Parietal lobe (tissue), 1 donor: ENCODE measurements around the gene URB2. TPM values are rescaled to one million over a fixed set of nuclear protein-coding genes. Genes with fewer than 3 reads are reported as not detected.

ENCODE experiments used
- total RNA-seq: library from RNA; depleted of rRNA; stranded (reverse); fragments of >200 nt; gene quantifications from one replicate; pipeline ENCODE4 v1.2.3, GENCODE V29; 2014

URB2 gene
- total RNA-seq: 19.1 TPM

GRCh38 chr1:229625915-229626831 is at the start of gene URB2, which contains the start of gene TAF5L:
Gene URB2 (plus strand): TSS chr1:229626247. CDS start chr1:229627634, 1,387 bp downstream.
Gene TAF5L (minus strand): TSS chr1:229626122. CDS start chr1:229614482, 11,640 bp downstream.

Other genes with a start within 250 kb of the URB2 start
- 1.6 TPM for gene ACTA1, start 192.2 kb upstream of the URB2 start, total RNA-seq
- 64.2 TPM for gene NUP133, start 117.9 kb upstream of the URB2 start, total RNA-seq
- gene ABCB10, start 67.5 kb upstream of the URB2 start, total RNA-seq: 22.5 TPM
- 26.6 TPM for gene TAF5L, start 125 bp upstream of the URB2 start, total RNA-seq